ELF-1 (cell line): ENCODE data around the gene ZNF134.

Source experiments
- DNase-seq: peaks from one replicate; pipeline ENCODE4 v3.0.0-alpha.2; 2016; ENCODE audit warnings: low read depth, low spot score

The ZNF134 gene

DNA sequence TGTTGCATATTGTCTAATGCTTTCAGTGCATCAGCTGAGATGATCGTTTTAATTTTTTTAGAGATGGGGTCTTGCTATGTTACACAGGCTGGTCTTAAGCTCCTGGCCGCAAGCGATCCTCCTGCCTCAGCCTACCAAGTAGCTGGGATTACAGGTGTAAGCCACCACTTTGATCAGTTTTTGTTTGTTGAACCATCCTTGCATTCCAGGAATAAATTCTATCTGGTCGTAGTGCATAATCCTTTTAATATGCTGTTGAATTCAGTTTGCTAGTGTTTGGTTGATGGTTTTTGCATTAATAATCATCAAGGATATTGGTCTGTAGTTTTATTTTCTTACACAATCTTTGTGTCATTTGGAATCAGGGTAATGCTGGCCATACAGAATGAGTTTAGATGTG lies 23.3 kb downstream of the ZNF134 start:
- DNase-seq, result no peak

DNA sequence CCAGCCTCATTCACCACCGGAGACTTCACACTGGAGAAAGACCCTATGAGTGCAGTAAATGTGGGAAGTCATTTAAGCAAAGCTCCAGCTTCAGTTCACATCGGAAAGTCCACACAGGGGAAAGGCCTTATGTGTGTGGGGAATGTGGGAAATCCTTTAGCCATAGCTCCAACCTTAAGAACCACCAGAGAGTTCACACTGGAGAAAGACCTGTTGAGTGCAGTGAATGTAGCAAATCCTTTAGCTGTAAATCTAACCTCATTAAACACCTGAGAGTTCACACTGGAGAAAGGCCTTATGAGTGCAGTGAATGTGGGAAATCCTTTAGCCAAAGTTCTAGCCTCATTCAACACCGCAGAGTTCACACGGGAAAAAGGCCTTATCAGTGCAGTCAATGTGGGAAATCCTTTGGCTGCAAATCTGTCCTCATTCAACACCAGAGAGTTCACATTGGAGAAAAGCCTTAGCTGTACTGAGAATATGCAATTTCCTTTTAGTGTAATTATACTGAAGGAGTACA lies 27.7 kb downstream of the ZNF134 start:
- DNase-seq, result no peak

DNA sequence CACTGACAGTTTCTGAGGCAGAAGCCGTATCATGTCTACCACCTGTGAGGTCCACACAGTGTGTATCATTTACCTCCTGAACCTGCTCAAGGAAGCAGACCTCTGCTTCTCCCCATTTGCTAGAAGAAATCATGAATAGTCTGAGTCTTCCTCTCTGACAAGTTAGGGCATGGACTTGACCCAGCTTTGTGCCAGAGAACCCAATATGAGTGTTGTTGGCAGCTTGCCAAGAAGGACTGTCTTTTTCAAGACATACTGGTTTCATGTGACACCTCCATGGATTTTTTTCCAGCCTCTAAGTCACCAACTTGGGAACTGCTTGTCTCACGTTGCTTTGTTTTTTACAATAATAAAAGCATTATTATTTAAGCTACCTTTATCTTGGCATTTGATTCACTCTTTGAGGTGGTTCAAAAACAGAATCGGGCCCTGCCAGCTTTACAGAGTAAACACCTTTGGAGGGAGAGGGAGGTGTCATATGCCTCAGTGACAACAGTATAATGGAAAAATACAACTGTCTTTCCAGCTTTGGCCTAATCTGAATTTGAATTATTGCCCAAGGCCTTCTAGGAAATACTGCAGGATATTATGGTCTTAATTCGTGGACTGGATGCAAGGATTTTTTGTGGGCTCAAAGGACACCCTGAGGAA lies 28.5 kb downstream of the ZNF134 start:
- DNase-seq, result no peak

DNA sequence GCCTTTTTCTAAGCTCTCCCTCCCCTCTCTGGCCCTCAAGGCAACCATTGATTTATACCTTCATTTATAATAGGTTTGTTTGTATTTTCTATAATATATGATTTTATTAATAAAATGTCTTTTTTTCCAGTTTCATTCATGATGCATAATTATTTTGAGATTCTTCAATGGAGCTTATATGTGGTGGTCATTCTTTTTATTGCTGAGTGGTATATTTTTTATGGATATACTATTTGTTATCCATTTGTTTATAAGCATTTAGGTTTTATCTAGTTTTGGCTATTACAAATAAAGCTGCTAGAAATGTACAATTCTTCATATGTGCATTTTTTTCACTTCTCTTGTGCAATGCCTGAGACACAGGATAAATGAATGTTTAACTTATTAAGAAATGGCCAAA lies 29.7 kb downstream of the ZNF134 start:
- DNase-seq, result no peak

DNA sequence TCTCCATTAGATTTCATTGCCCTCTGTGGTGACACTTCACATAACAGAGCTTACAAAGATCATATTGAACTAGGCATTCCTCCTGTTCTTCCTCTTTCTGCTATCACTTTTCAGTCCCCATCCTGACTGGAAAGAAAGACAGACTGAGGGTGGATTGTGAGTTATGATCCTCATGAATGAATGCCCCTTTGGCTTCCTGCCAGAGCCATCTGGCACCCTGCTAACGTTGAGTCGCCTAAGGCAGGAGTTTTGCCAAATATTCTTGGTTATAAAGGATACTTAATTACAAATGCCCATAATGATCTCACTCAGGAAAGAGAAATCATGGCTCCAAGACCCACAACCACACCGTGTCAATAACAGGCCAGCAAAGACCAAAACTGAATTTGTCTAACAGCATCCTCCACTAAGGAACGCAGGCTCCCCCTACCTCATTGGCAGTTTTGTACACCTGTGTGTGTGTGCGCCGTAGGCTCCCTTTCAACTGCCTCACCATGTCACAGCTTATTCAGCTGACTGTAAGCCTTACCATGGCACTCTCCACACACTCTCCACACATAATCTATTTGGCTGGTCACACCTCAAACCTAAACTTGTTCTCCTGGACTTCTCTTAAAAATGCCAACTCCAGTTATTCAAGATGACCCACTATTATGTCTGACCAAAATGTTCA lies 34.4 kb downstream of the ZNF134 start:
- no peak for DNase-seq

DNA sequence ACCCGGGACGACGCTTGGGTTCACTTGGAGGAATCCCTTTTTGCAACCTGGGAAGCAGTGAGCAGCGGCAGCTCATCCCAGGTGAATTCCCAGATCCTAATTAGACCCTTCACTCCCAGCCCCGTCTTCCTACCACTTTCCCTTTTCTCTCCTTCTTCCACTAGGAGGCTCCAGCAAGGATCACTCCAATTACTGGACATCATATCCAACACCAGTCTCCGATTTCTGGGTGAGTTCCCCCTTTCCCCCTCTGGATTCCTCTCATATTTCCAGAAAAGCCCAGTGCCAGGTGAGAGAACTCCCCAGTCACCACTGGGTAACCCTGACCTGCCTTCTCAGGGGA lies 37.6 kb downstream of the ZNF134 start:
- DNase-seq, result no peak

DNA sequence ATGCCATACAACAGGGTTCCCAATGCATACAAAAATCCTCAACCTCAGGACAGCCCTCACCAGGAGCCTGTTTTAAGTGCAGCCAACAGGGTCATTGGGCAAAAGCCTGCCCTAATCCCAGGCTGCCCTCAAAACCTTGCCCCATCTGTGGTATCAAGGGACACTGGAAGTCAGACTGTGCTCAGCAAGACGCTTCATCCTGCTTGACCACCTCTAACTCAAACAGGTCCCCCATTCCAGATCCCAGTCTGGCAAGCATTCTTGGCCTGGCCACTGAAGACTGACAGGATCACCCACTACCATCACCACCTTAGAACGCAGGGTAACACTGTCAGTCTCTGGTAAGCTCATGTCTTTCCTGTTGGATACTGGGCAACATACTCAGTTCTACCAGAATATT lies 39.6 kb downstream of the ZNF134 start:
- DNase-seq, result no peak

DNA sequence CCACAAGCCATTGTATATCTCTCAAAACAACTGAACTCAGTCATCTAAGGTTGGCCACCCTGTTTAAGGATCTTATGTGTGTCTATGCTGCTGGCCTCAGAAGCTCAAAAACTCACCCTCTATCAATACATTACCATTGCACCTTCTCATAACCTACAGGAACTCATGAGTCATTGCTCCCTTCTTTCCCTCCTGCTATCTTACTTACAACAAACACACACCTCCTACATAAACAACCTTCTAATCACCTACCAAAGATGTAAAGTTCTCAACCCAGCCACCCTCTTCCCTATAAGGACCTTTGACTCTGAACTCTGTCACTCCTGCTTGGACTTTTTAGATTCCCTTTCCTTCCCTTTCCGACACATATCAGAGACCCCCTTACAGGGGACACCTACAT lies 41.4 kb downstream of the ZNF134 start:
- DNase-seq, result no peak

DNA sequence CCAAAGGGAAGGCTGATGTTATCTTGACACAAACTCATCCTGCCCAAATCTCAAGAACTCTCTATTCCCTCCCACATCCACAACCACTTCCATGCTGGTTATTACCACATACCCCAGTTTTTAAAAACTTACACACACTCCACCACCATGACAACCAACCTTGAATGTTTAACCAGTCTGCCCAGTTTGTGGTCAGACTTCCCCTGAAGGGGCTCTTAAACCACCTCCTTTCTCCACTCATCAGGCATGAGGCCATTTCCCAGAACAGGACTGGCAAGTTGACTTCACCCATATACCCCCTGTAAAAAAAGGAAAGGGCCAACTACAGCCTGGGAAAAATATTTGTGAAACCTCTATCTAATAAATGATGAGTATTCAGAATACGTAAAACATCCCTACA lies 42.3 kb downstream of the ZNF134 start:
- DNase-seq, result no peak

DNA sequence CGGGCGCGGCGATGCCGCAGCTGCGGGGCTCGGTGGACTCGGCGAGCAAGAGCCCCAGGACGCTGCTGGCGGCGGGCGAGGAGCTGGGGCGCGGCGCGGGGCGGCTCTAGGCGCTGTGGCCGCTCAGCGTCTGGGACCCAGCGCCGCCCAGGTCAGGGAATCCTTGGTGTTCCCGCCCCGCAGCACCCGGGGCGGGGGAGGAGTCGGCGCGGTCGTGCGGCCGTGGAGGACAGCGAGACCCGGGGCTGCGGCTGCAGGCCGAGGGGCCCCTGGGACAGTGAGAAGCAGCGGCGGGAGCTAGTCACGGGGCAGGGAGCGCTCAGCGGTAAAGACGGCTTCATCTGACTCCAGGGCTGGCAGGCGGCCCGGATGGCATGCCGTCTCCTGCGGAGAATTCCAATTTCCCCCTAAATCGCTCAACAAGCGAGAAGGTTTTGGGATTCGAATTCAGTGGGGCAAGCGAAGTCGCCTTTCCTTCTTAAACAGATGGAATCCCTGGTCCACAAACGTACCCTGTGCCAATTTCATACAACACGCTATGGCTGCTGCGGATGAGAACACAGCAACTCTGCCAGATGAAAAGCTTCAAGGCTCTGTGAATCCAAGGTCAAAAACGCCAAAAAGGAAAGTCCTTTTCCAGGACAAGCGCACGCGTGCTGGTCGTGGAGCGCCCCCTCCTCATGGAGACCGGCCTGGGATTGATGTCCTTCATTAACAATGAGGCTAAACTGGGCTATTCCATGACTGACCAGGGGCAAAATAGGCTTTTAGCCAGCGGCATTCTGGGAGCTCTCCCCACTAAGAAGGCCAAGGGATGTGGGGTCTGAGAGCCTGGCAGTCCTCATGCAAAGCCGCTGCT lies 50.5 kb downstream of the ZNF134 start:
- peak; percentile 55 for DNase-seq

DNA sequence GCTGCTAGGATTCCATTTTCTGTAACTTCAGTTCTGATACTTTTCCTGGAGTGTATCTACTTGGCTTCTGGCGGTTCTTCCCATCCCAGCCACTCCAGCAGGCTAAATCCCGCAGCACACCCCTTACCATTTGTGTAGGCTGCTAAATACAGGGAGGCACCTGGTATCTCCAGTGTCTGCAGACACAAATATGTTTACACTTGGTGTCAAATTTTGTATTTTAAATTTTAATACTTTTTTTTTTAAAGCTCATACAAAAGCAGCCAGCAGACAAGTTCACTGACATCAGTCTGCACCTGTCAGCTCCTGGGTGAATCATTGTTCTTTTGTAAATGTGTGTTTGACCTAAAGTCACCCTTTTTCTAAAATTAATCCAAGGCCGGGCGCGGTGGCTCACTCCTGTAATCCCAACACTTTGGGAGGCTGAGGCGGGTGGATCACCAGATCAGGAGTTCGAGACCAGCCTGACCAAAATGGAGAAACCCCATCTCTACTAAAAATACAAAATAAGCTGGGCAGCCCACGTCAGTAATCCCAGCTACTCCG lies 51.3 kb downstream of the ZNF134 start:
- no peak for DNase-seq

DNA sequence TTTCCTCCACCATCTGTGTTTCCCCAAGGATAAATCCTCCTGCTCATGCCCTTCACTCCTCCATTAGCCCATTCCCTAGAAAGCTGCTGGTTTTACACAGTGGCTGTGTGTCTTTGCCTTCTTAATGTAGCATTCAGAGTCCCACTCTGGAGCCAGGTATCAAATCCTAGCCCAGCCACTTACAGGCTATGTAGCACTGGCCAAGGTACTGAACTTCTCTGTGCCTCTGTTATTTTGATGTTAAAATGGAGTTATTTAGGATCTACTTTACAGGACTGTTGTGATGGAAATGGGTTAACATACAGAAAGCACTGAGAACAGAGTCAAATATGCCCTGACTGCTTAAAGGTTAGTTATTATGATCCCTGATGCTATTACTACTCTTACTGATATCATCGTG lies 53.2 kb downstream of the ZNF134 start:
- no peak for DNase-seq

DNA sequence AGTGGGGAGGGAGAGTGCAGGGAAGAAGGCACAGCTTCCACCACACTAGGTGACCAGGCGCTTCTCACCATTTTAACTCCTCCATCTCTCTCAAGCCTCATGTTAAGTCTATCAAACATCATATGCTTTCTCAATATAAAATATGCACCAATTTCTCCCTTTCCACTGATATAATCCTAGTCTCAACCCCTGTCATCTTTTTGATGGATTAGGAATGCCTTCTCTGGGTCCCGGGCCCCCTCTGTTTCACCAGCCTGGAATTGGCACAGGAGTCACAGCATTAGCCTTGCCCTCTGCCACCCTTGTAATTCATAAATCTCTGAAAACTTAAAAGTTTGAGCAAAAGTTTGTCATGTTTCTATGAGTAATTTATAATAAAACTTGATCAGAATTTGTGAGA lies 54.6 kb downstream of the ZNF134 start, which contains the start of gene ZSCAN4:
Gene ZSCAN4, plus strand, starts transcription at position 301 of the 400 bp plus-strand sequence. CDS start 7,211 bp downstream, outside the sequence.
- no peak for DNase-seq

DNA sequence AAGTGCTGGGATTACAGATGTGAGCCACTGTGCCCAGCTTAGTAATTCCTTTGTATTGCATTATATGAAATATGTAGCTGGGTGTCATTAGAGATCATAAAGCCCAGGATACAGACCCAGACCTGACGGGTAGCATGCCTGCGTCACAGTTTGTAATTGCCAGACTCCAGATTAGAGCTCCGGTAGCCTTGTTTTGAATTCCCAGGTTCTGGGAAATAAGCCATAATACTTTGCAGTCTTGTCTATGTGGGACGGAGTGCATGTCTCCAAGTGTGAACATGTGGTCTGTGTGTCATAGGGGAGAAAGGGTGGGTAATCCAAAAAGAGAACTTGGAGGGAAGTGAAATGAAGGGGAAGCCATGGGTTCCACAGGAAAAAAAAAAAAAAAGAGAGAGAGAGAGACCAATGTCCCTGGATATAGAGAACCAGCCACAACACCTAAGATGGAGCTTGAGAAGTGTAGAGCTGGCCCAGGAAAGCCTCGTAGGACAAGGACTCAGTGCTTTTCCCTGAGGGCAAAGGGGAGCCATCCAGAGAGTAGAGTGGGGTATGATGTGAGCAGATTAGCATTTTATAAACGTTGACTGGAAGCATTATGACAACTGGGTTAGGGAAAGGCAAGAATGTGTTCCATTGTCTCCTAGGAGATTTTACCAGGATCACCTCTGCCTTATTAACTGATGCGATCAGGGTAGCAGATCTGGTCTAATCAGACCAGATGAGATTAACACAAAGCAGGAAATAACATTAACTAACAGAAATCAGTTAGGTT lies 57.3 kb downstream of the ZNF134 start:
- no peak for DNase-seq

DNA sequence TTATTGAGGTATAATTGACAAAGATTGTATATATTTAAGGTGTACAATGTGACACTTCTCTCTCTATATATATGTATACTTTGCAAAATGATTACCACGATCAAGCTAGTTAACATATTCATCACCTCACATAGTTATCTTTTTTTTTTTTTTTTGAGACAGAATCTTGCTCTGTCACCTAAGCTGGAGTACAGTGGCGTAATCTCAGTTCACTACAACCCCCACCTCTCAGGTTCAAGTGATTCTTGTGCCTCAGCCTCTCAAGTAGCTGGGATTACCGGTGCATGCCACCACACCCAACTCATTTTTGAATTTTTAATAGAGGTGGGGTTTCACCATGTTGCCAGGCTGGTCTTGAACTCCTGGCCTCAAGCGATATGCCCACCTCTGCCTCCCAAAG lies 58.4 kb downstream of the ZNF134 start:
- DNase-seq, result no peak
